ENCODE results near the gene AFAP1.

The AFAP1 gene

GRCh38 chr4:7717946-7718490 is 221.6 kb downstream of the AFAP1 start:
- DNase-seq (ENCODE audit: low spot score), result no peak
- no peak for TF ChIP-seq CTCF (IDR thresholded peaks at IDR 0.05; ENCODE audit: extremely low read depth, missing control alignments)

- no peak for DNase-seq (ENCODE audit: low spot score)
- TF ChIP-seq CTCF (IDR thresholded peaks at IDR 0.05; ENCODE audit: extremely low read depth, missing control alignments), result no peak
These were observed 222.5 kb downstream of the AFAP1 start for GRCh38 chr4:7717161-7717560.

GRCh38 chr4:7716010-7716721 is 223.5 kb downstream of the AFAP1 start:
- no peak for DNase-seq (ENCODE audit: low spot score)
- TF ChIP-seq CTCF (IDR thresholded peaks at IDR 0.05; ENCODE audit: extremely low read depth, missing control alignments), result no peak

- no peak for DNase-seq (ENCODE audit: low spot score)
These were observed 224.2 kb downstream of the AFAP1 start for GRCh38 chr4:7715271-7716009.

GRCh38 chr4:7714738-7715137 is 224.9 kb downstream of the AFAP1 start:
- no peak for TF ChIP-seq CTCF (IDR thresholded peaks at IDR 0.05; ENCODE audit: extremely low read depth, missing control alignments)
- DNase-seq (ENCODE audit: low spot score), result no peak

More at GRCh38 chr4:7715271-7716009, 224.2 kb downstream of the AFAP1 start:
- TF ChIP-seq CTCF (IDR thresholded peaks at IDR 0.05; ENCODE audit: extremely low read depth, missing control alignments), result no peak

- TF ChIP-seq CTCF (IDR thresholded peaks at IDR 0.05; ENCODE audit: extremely low read depth, missing control alignments), result no peak
- no peak for DNase-seq (ENCODE audit: low spot score)
These were observed 225.5 kb downstream of the AFAP1 start for GRCh38 chr4:7714176-7714575.

- TF ChIP-seq CTCF (IDR thresholded peaks at IDR 0.05; ENCODE audit: extremely low read depth, missing control alignments), result no peak
- no peak for DNase-seq (ENCODE audit: low spot score)
These were observed 225.9 kb downstream of the AFAP1 start for GRCh38 chr4:7713757-7714156.
